Gastroesophageal sphincter (tissue), 3 donors: Measurements from ENCODE around the gene DCXR.

ENCODE experiments used
- CTCF ChIP-seq, 4 experiments: fragments of 200-600 bp in 2 of 4; fragments of 450-650 bp in 2 of 4; sonication (generic) in 1 of 4; IDR thresholded peaks; one replicate each; pipeline ENCODE4 v1.5.1; 2017 to 2019; ENCODE audit warnings: antibody characterized with exemption in 4 of 4, mild to moderate bottlenecking in 2 of 4, moderate library complexity in 2 of 4
- POLR2A ChIP-seq, 2 donors: fragments of 450-650 bp; IDR thresholded peaks; one replicate each; pipeline ENCODE4 v1.6.1; 2017; ENCODE audit warnings: antibody characterized with exemption in 2 of 2, mild to moderate bottlenecking in 2 of 2, moderate library complexity in 1 of 2
- POLR2AphosphoS5 ChIP-seq: sonication (generic); formaldehyde crosslinking; IDR thresholded peaks from one replicate; pipeline ENCODE4 v1.6.1; 2017; ENCODE audit warnings: antibody characterized with exemption

GRCh38 chr17:82013341-82013740 is 24.2 kb downstream of the DCXR start:
- TF ChIP-seq POLR2A (IDR thresholded peaks at IDR 0.05) (no peak), CTCF (IDR thresholded peaks at IDR 0.05) (no peak), POLR2AphosphoS5 (no peak)
